HS-27A (cell line): ENCODE data around the gene ARID4B.
"Not testable (repeated sequence)": the region's sequence is repeated elsewhere in the genome, so short reads cannot be mapped to it uniquely, and the experiment has no call there.

Experiments
- DNase-seq: peaks from one replicate; pipeline ENCODE4 v3.0.0-alpha.2; 2012; ENCODE audit warnings: low read depth, missing footprints

ARID4B gene

GRCh38 chr1:235270625-235271024 lies 57.4 kb downstream of the ARID4B start:
- DNase-seq: no peak

- not testable (repeated sequence) for DNase-seq
Observed at GRCh38 chr1:235269990-235270389, 58.0 kb downstream of the ARID4B start.

- no peak for DNase-seq
Observed at GRCh38 chr1:235268379-235269125, 59.4 kb downstream of the ARID4B start.

DNA sequence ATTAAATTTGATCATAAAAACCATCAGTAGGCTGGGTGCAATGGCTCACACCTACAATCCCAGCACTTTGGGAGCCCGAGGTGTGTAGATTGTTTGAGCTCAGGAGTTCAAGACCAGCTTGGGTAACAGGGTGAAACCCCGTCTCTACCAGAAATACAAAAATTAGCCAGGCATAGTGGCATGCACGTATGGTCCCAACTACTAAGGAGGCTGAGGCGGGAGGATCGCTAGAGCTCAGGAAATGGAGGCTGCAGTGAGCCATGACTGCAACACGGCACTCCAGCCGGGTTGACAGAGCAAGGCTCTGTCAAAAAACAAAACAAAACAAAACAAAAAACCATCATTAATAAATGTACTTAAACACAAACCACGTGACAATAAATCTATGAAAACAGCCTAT lies 61.0 kb downstream of the ARID4B start:
- no peak for DNase-seq

GRCh38 chr1:235266325-235266724 lies 61.7 kb downstream of the ARID4B start:
- no peak for DNase-seq

- DNase-seq: no peak
Observed at GRCh38 chr1:235265900-235266299, 62.1 kb downstream of the ARID4B start.

- no peak for DNase-seq
Observed at GRCh38 chr1:235264327-235264726, 63.7 kb downstream of the ARID4B start.

GRCh38 chr1:235262539-235262938 lies 65.4 kb downstream of the ARID4B start:
- DNase-seq: no peak

DNA sequence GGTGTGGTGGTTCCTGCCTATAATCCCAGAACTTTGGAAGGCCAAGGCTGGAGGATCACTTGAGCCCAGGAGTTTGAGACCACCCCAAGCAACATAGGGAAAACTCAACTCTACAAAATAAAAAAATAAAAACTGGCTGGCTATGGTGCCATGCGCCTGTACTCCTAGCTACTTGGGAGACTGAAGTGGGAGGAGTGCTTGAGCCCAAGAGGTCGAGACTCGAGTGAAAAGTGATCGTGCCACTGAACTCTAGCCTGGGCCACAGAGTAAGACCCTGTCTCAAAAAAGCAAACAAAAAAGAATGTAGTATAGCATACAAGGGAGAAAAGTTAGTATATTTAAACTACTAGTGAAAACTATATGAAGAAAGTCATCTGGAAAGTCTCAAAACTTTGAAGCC lies 66.7 kb downstream of the ARID4B start:
- DNase-seq: no peak

- DNase-seq: no peak
Observed at GRCh38 chr1:235259133-235259778, 68.7 kb downstream of the ARID4B start.

GRCh38 chr1:235258068-235258467 lies 69.9 kb downstream of the ARID4B start:
- not testable (repeated sequence) for DNase-seq

DNA sequence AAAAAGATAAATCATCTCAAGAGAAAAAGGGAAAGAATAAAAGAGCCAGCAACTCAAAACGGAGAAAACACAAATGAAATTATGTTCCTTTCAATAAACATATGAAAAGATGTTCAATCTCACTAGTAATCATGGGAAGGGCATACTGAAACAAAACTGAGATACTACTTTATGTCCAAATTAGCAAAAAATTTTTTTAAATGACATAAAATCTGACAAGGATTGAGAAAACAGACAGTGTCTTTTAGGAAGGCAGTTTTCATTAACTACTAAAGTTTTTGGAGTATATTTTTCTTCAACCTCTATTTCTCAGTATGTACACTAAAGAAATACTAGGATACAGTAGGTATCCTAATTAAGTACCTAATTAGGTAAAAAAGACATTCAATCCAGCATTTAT lies 73.3 kb downstream of the ARID4B start:
- no peak for DNase-seq

- peak; percentile 30 for DNase-seq
Observed at GRCh38 chr1:235253219-235253962, 74.6 kb downstream of the ARID4B start.

DNA sequence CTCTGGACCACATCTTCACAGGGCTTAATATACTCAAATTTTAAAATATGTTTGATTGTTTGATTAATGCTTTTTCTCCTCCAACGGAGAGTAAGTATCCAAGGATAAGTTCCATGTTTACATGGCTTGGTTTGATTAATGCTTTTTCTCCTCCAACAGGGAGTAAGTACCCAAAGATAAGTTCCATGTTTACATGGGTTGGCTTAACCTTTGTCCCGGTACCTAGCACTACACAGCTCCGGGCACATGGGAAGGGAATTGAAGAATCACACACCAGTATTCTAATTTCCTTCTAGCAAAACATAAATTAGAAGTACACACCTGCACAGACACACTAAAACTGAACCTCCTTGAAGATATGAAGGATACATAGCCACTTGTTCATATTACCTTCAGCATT lies 77.5 kb downstream of the ARID4B start:
- DNase-seq: no peak

GRCh38 chr1:235246022-235246948 lies 81.7 kb downstream of the ARID4B start:
- no peak for DNase-seq

- DNase-seq: no peak
Observed at GRCh38 chr1:235244974-235245592, 82.9 kb downstream of the ARID4B start.

DNA sequence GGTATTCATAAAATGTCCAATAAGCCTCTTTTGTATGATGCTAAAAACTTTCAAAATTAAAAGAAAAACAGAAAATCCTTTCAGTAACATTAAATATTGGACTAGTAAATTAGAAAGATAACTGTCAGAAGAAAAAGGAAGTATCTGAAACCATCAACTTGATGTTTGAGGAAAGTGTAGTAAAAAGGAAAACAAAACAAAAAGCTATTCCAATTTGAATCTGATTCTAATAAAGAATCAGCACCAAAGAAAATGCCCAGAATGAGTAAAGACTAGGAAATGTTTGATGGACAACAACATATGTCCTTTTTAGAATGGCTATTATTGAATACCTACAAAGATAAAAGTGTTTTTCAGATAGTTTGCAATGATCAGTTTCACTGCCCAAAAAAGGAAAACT lies 87.0 kb downstream of the ARID4B start:
- DNase-seq: no peak

DNA sequence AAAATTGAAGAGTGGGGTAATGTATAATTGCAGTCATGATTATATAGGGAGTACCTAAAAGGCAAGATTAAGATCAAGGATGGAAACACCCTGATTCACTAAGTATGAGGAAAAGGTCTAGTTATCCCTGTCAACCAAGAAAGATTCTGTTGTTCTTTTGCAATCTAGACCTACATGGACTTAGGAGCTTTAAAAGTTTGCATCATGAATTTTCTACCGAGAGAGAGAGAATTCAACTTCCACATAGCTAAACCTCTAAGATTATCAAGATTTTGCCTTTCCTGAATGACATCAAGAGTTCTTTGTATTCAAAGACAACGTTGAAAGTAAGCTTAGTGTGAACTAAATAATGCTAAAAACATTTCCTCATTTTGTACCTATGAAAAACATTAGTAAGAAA lies 88.1 kb downstream of the ARID4B start:
- no peak for DNase-seq

DNA sequence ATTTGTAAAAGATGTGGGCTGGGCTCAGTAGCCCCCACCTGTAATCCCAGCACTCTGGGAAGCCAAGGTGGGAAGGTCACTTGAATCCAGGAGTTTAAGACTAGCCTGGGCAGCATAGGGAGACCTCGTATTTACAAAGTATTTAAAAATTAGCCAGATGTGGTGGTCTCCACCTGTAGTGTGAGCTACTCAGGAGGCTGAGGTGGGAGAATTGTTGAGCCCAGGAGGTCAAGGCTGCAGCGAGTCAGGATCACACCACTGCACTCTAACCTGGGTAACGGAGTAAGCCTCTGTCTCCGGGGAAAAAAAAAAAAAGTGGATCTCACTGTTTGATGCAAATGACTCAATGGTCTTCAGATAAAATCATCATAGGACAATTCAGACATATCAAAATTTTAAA lies 89.4 kb downstream of the ARID4B start:
- no peak for DNase-seq

DNA sequence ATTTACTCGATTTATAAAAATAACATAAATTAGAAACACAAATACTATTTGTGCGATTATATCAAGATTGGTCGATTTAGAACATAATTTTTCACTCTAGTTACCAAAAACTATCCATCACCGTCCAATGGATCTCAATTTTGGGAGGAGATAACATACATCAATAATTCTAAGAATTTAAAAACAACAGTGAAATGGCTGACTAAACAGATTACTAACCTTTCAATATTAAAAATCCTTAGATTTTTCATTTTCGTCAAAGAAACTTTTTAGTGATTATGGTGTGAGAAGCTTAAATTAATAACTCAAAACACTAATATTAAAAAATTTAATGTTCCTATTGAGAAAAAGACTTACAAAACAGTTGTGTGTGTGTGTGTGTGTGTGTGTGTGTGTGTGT lies 91.9 kb downstream of the ARID4B start:
- DNase-seq: no peak

DNA sequence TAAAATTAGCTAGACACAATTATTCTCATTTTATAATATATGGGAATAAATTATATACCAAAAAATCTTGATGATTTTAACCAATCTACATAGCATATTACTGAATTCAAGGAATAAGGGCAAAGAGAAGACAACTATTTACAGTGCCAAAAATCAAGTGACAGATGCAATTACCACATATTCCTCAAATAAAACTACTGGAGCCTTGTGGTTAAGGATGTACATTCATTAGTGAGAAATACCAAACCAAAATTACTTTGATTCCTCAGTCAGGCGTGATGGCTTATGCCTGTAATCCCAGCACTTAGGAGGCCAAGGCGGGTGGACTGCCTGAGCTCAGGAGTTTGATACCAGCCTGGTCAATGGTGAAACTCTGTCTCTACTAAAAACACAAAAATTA lies 98.1 kb downstream of the ARID4B start:
- no peak for DNase-seq

DNA sequence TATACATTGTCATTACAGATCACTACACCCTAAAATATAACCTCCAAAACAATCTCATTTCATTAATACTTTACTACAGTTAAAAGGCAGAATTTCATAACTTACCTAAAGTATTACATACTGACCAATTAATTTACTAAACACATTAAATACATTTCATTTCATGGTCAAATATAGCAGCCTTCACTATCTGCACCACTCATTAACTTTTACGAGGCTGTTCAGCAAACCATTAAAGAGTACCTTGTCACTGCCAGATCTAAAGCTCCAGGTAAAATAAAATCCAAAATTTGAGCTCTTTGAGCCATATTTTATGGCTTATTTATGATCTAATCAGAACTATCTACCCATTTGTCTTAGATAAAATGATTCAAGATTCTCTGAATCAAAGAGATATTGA lies 100.6 kb downstream of the ARID4B start:
- no peak for DNase-seq
